Putamen (tissue), 1 donor: Measurements from ENCODE around the gene TSEN54.

Experiments
- DNase-seq: peaks from one replicate; pipeline ENCODE4 v3.0.0-alpha.2; 2016; ENCODE audit warnings: low spot score

TSEN54 gene

DNA sequence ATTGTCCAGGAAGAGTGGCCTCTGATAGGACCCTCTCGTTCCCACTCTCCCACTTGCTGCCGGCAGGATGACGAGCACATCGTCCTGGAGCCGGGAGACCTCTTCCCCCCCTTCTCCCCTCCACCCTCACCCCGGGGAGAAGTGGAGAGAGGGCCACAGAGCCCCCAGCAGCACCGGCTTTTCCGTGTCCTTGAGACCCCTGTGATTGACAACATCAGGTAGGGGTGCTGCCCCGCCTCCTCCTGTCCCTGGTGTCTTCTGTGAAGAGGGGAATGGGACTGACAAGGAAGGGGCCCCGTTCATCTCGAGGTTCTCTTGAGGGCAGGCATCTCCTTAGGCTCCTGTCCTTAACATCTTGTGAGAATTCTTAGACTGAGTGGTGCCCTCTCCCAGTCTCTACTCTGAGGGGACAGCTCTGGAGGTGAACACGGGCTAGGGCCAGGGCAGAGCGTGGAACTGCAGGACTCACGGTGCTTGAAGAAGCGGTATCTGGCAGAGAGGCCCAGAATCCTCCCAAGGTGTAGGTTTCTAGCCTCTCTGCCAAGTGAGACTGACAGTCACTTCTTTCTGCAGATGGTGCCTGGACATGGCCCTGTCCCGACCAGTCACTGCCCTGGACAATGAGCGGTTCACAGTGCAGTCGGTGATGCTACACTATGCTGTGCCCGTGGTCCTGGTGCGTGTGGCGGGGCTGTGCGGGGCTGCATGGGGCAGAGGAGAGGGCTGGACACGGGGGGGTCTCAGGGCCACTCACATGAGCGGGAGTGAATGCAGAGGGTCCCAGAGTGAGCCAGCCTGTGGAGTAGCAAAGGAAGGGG, 27.4 kb upstream of the TSEN54 start:
- DNase-seq: no peak

DNA sequence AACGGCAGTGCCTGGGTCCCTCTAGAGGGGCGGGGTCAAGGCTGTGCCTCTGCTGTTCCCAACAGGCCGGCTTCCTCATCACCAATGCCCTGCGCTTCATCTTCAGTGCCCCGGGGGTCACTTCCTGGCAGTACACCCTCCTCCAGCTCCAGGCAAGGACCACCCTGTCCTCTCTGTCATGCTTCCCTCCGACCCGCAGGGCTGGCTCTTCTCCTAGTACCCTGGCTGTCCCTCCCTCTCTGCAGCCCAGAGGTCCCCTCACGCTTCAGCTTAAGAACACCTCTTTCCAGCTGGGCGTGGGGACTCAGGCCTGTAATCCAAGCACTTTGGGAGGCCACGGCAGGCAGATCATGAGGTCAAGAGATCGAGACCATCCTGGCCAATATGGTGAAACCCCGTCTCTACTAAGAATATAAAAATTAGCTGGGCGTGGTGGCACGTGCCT, 26.8 kb upstream of the TSEN54 start:
- no peak for DNase-seq

DNA sequence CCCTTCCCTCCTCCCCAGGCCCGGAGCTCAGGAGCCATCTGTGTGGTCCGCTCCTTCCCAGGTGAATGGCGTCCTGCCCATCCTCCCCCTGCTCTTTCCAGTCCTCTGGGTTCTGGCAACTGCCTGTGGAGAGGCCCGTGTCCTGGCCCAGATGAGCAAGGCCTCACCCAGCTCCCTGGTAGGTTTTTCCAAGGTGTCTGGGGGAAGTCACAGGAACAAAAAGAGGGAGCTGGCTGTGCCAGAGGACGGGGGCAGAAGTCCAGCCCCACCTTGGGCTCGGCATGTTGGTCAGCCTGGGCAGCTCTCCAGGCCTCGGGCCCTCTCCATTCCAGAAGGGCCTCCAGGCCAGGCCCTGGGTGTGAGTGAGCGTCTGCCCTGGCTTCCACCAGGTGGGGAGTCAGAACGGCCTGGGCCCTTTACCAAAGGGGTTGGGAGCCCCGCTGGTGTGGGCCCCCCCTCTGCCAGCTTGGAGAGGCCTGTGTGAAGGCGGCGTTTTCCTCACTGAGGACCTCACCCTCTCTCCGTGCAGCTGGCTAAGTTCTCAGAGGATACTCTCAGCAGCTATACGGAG, 26.1 kb upstream of the TSEN54 start:
- DNase-seq: no peak

DNA sequence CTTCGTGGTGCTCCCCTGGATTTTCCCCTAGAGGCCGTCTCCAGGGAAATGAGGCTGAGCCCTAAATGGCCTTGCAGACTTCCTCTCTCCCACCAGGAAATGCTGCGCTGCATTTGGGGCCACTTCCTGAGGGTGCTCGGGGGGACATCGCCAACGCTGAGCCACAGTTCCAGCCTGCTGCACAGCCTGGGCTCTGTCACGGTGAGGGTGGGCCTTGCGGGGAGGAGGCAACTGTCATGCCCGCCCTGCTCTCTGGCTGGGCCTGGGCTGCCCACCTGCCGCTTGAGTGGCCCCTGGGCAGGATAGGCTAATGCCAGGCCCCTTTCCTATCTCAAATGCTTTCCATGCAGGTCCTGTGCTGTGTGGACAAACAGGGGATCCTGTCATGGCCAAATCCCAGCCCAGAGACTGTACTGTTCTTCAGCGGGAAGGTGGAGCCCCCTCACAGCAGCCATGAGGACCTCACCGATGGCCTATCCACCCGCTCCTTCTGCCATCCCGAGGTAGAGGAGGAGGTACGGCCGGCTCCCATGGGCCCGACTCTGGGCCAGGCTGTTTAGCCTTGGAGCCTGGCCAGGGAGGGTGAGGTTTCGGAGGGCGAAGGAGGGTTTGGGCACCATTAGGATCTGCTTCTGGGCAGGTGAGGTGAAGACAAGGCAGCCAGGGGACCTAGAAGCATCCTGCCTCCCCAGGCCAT, 25.2 kb upstream of the TSEN54 start:
- DNase-seq: no peak

DNA sequence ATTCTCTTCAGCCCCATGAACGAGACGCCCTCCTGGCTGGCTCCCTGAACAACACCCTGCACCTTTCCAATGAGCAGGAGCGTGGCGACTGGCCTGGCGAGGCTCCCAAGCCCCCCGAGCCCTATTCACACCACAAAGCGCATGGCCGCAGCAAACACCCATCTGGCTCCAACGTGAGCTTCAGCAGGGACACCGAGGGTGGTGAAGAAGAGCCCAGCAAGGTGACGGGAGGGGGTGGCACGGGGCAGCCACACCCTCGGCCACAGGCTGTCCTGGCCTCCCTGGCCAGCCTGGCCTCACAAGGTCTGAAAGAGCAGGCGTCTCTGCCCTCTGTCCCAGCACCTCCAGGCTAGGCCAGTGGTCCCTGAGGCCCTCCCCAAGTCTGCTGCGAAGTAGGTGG, 24.6 kb upstream of the TSEN54 start:
- no peak for DNase-seq

DNA sequence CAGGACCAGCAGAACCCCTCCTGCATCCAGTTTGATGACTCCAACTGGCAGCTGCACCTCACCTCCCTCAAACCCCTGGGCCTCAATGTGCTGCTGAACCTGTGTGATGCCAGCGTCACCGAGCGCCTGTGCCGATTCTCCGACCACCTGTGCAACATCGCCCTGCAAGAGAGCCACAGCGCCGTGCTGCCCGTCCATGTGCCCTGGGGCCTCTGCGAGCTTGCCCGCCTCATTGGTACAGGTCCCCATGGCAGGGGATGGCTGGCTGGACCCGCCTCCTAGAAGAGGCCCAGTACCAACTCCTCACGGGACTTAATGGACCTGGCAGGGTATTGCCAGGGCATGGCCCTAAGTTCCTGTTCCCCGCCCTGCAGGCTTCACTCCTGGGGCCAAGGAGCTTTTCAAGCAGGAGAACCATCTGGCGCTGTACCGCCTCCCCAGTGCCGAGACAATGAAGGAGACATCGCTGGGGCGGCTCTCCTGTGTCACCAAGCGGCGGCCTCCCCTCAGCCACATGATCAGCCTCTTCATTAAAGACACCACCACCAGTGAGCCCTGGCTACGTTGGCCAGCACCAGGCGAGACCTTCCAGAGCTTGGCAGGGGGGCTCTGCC, 23.7 kb upstream of the TSEN54 start:
- DNase-seq: no peak

DNA sequence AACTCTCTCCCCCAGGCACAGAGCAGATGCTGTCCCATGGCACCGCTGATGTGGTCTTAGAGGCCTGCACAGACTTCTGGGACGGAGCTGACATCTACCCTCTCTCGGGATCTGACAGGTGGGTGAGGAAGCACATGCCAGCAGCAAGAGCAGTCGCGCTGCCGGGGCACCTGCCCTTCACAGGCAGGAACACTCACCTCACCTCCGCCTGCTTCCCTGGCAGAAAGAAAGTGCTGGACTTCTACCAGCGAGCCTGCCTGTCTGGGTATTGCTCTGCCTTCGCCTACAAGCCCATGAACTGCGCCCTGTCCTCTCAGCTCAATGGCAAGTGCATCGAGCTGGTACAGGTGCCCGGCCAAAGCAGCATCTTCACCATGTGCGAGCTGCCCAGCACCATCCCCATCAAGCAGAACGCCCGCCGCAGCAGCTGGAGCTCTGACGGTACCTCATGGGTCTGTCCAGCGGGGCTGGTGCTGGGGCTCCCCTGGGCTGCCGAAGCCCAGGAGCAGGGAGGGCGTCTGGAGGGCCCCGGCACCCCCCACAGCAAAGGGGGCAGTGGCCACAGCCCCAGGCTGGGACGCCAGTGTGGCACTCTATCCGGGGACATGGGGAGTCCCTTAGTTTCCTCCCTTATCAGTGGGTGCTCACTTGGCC, 22.7 kb upstream of the TSEN54 start:
- no peak for DNase-seq

DNA sequence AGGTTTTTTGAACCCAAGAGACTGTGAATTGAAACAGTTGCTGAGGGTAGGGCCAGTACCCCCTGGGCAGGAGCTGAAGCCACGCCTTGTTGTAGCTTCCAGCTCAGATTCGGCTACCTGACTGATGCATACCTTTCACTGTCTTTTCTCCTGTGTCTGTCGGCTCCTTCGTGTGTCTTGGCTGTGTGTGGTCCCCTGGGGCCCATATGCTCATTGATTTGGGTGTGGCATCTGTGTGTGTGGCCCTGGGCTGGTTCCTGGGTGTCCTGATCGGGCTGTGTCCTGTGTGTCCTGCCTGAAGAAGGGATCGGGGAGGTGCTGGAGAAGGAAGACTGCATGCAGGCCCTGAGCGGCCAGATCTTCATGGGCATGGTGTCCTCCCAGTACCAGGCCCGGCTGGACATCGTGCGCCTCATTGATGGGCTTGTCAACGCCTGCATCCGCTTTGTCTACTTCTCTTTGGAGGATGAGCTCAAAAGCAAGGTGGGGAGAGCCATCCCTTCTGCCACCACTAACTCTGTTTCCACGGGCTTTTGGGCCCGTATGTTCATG, 21.9 kb upstream of the TSEN54 start:
- DNase-seq: no peak

DNA sequence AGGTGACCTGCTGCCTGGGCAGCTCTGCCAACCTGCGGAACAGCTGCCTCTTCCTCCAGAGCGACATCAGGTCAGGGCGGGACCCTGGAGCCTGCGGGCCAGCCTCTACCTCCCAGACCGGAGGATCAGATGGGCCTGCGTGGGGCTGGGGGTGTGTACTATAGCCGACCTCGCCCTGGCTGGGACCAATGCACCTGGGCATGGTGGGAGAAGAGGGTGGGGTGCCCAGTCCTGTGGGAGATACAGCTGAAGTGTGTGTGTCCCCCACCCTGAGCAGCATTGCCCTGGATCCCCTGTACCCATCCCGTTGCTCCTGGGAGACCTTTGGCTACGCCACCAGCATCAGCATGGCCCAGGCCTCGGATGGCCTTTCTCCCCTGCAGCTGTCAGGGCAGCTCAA, 20.3 kb upstream of the TSEN54 start:
- DNase-seq: no peak

DNA sequence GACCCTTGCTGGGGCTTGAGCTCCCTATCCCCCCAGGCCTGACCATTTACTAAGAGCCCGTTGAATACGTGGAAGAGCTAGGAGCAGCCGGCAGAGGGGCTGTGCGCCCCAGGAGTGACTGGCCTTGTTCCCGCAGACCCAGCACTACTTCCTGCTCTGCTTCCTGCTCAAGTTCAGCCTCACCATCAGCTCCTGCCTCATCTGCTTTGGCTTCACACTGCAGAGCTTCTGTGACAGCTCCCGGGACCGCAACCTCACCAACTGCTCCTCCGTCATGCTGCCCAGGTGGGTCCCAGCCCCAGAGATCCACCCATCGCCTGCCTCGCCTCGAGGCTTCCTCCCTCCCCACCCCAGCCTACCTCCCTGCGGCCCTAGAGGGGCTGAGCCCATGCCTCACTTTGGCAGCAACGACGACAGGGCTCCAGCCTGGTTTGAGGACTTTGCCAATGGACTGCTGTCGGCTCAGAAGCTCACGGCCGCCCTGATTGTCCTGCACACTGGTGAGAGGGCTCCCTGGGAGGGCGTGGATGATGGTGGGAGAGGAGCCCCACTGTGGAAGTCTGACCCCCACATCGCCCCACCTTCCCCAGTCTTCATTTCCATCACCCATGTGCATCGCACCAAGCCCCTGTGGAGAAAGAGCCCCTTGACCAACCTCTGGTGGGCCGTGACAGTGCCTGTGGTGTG, 18.1 kb upstream of the TSEN54 start:
- DNase-seq: no peak

DNA sequence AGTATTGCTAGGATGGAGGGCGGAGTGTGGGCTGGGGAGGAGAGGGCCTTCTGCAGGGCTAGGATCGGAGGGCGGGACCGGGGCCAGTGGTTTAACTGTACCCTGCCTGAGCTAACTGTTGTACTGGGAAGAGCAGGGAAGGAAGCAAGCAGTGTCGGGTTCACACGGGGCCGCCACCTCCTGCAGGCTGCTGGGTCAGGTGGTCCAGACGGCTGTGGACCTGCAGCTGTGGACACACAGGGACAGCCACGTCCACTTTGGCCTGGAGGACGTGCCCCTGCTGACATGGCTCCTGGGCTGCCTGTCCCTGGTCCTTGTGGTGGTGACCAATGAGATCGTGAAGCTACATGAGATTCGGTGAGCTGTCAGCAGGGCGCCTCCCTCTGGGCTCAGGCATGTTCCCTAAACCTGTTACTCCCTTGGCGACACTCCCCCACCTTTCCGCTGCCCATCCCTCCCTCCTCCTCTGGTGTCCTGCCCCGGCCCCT, 17.6 kb upstream of the TSEN54 start:
- DNase-seq: no peak

DNA sequence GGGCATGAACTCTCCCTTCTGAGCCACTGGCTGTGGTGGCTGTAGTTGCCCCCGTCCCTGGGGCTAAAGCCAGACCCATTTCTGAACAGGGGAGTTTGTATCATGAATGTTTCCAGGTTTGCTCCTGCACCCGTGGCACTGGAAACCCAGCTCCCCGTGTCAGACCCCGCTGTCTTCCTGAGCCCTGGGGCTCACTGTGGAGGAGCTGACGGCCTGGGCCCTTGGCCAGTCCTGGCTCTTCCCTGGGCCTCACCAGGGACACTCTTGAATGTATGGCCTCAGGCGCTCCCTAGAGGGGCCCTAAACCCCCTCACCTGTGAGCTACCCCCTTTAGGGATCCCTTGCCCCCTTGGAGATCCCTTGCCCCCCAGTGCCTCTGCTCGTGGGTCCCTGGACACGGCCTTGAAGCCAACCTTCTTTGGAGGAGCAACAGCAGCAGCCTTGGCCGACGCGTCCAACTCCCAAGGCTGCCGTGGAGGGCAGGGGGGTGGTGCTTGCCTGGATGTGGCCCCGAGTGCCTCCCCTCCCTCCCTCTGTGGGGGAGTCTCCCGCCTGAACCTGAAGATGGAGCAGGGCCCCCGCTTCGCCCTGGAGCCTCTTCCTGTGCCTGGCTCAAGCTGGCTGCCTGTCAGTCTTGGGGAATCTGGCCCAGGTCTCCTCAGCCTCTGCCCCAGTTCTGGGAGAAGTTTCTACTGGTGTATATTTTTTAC, 16.9 kb upstream of the TSEN54 start:
- DNase-seq: no peak

DNA sequence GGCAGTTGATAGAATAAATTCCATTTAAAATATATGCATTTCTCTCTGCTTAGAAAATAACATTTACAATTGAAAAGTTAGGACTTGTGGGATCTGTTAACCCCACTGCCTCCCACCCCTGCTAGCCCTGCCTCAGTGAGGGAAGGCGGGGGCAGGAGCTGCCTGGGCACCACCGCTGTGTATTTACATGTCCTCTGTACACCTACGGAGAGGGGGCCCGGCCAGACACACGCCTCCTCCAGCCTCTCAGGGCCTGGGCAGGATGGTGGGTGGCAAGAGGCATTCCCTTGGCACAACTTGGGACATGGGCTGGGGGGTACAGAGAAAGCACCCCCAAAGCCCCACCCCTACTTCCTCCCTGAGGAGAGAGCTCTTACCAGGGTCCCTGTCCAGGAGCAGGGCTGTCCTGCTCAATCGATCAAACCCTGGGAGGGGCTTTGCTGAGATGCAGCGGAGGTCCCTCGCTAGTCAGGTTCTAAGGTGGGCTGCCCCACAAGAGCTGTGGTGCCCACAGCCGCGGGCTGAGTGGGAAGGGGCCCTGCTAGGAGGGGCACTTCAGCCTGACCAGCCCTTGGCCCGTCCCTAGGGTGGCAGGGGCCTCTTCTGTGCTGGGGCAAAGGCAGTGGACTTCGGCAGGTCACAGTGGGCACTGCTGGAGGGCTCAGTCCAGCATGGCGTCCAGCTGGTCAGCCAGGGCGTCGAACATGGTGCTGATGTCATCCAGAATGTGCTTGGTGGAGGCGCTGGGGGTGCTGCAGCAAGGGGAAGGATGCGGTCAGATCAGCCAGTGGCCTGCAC, 15.7 kb upstream of the TSEN54 start:
- no peak for DNase-seq

DNA sequence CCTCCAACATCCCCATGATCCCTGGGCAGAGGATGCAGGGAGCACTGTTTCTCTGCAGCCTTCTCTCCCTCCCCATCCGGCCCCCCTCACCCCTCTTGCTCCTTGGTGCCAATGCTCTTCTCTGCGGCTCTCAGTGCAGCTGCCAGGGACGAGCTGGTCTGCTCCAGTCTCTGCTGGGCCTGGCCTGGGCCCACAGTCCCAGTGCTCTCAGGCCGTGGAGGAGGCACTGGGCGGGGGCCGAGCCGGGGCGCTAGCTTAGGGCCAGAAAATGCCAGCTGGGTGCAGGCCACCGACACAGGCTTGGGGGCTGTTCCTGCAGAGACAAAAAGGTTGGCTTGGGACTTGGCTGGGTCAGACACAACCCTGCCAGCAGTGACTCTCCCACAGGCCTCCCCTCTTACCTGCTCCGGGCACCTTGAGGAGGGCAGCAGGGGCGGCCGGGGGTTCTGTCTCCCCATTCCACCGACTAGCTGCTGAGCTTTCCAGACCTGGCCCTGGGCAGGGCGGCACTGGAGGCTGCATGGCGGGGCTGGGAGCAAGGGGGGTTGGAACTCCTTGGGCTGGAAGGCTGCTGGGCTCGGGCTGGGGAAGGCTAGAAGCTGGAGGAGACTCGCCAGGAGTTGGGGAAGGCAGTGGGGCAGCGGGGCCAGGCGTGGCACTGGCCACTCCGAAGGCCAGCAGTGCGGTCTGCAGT, 14.8 kb upstream of the TSEN54 start:
- peak; percentile 89 for DNase-seq

DNA sequence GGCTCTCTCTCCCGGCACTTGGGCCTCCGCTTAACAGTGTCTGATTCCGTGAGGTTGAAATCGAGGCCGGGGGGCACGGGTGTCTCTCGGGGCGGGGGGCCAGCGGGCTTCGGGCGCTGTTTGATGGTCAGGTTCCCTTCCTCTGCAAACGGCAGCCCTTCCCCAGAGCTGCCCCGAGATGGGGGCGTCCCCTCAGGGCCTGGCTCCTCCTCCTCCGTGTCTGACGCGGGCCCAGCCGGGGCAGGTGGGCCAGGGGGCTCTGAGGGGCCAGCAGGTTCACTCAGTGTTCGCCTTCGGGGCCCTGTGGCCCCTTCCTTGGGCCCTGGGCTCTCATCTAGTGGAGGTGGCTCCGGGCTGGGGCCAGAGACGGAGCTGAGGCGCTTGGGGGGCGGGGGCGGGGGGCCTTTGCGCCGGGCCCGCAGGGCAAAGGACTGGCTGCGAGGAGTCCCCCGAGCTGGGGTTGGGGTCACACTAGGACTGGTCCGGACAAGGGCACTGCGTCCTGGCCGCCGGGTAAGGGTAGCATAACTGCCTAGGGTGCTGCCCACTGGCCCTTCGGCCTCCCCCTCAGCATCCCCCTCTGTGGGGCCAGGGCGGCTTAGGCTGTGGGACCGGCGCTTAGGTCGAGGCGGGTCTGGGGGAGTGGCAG, 14.1 kb upstream of the TSEN54 start:
- DNase-seq: no peak

DNA sequence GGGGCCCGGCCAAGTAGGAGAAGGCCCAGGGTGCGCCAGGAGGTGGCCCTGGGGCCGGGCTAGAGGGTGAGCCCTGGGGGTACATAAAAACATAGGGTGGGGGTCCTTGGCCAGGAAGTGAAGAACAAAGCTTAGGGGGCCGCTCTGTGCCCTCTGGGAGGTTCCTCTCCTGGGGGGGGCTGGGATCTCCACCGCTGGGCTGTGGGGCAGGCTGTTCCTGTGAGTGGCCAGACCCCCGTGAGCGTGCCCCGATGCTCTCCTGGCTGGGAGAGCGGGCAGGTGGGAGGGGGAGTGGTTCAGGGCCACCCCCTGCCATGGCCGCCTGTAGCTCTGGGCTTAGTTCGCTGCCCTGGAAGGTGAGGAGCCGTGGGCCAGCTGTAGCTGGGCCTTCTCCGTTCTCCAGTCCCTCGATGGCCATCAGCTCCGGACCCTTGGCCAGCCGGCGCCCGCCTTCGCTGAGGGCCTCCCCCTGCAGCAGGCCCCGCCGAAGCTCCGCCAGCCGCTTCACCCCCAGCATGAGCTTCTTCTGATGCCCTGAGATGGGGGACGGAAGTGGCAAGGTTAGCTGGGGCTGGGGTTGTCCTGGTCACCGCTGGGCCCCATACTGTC, 13.5 kb upstream of the TSEN54 start:
- no peak for DNase-seq

DNA sequence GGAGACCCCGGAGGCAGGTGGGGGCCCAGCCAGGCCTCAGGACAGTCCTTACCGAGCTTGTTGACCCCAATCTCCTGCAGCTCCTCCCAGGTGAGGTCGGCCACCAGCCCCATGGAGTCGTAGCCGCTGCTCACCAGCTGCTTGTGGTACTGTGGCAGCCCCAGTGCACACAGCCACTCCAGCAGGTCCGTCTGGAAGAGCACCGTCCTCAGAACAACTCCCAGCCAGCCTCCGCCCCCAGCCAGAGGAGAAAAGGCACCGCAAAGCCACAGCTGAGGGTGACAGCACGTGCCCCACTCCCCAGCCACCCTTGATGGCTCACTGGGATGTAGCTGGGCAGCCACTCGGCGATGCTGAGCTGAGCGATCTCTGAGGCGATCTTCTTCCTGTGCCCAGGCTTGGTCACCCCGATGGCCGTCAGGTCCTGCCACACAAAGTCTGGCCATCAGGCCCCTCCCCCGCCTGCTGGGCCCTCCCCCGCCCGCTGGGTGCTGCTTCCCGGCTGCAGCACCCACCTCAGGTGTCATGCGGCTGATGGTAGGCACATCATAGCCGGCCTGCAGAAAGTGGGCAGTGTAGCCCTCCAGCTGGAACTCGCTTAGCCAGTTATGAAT, 12.9 kb upstream of the TSEN54 start:
- DNase-seq: no peak

DNA sequence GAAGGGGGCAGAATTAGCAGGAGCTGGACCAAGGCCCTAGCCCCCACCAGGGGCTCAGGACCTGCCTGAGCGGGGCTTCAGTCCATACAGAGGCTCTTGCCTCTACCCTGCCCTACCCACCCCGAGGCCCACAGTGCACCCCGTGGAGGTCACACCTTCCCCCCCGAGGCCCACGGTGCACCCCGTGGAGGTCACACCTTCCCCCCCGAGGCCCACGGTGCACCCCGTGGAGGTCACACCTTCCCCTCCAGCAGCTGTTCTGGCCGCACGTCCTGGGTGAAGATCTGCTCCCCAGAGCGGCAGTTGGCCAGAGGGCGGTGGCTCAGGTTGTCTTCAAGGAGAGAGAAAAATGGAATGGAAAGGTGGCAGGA, 12.4 kb upstream of the TSEN54 start:
- no peak for DNase-seq
